Measurements from ENCODE around the gene FXR2.

- no peak for TF ChIP-seq EZH2 (IDR thresholded peaks at IDR 0.05; ENCODE audit: borderline replicate concordance, low read length)
- no peak for TF ChIP-seq CTCF (IDR thresholded peaks at IDR 0.05; ENCODE audit: low read length)
These were observed 32.3 kb upstream of the FXR2 start for GRCh38 chr17:7647018-7647417.
